ENCODE measurements around the gene CACNA1C. TPM values are rescaled to one million over a fixed set of nuclear protein-coding genes. Genes with fewer than 3 reads are reported as not detected.

CACNA1C gene
- total and polyA plus RNA-seq, 2 donors (not counting 1 experiment from before 2014, with no cell fraction given), result 7.6 to 11.4 TPM

GRCh38 chr12:2528001-2528400, 475.2 kb downstream of the CACNA1C start:
- no peaks in the 10 kb centered on the region for H3K27me3 ChIP-seq (ENCODE audit: control insufficient read depth, insufficient read depth, low read length)
- DNase-seq (ENCODE audit: low read depth in 2 of 2), result no peak

GRCh38 chr12:2529807-2530206, 477.0 kb downstream of the CACNA1C start:
- no peaks in the 10 kb centered on the region for H3K4me1 ChIP-seq (ENCODE audit: control insufficient read depth, extremely low read depth, insufficient read depth, low read length)
- no peaks in the 10 kb centered on the region for H3K79me2 ChIP-seq (ENCODE audit: control insufficient read depth, insufficient read depth, low read length)
- H3K36me3 ChIP-seq (ENCODE audit: control insufficient read depth, insufficient read depth, low read length), result peaks cover 2% of the 10 kb centered on the region
- no peak overlapping the region for H3K9ac ChIP-seq (ENCODE audit: insufficient read depth, low read length)
- no peak overlapping the region for H3K27ac ChIP-seq (ENCODE audit: insufficient read depth, low read length)
- DNase-seq (ENCODE audit: low read depth in 2 of 2), result no peak
- no peaks in the 10 kb centered on the region for H4K20me1 ChIP-seq (ENCODE audit: control insufficient read depth, extremely low read depth, insufficient read depth, low read length)
- TF ChIP-seq EZH2 (IDR thresholded peaks at IDR 0.05; ENCODE audit: low read length, missing control alignments) (no peak), CTCF (conservative IDR thresholded peaks at IDR 0.05 in 1 of 2, IDR thresholded peaks at IDR 0.05 in 1 of 2; ENCODE audit: low read depth in 1 of 2, low read length in 2 of 2) (no peak)
- H3K4me2 ChIP-seq (ENCODE audit: extremely low read depth, insufficient read depth, low read length), result no peak overlapping the region
- H3K9me3 ChIP-seq (ENCODE audit: control insufficient read depth, insufficient read depth, low read depth, low read length), result no peaks in the 10 kb centered on the region
- H3K27me3 ChIP-seq (ENCODE audit: control insufficient read depth, insufficient read depth, low read length), result no peaks in the 10 kb centered on the region
- no peak overlapping the region for H2AFZ ChIP-seq (ENCODE audit: low read length)
- no peak overlapping the region for H3K4me3 ChIP-seq (replicated peaks in 1 of 4; ENCODE audit: control extremely low read depth in 1 of 4, insufficient read depth in 1 of 4, low read depth in 3 of 4, low read length in 4 of 4)

More at GRCh38 chr12:2528001-2528400, 475.2 kb downstream of the CACNA1C start:
- TF ChIP-seq CTCF (conservative IDR thresholded peaks at IDR 0.05 in 1 of 2, IDR thresholded peaks at IDR 0.05 in 1 of 2; ENCODE audit: low read depth in 1 of 2, low read length in 2 of 2) (no peak), EZH2 (IDR thresholded peaks at IDR 0.05; ENCODE audit: low read length, missing control alignments) (no peak)
- H3K36me3 ChIP-seq (ENCODE audit: control insufficient read depth, insufficient read depth, low read length), result peaks cover 2% of the 10 kb centered on the region
- no peak overlapping the region for H3K9ac ChIP-seq (ENCODE audit: insufficient read depth, low read length)
- H4K20me1 ChIP-seq (ENCODE audit: control insufficient read depth, extremely low read depth, insufficient read depth, low read length), result no peaks in the 10 kb centered on the region
- H3K4me2 ChIP-seq (ENCODE audit: extremely low read depth, insufficient read depth, low read length), result no peak overlapping the region
- H3K27ac ChIP-seq (ENCODE audit: insufficient read depth, low read length), result no peak overlapping the region
- no peaks in the 10 kb centered on the region for H3K9me3 ChIP-seq (ENCODE audit: control insufficient read depth, insufficient read depth, low read depth, low read length)
- no peak overlapping the region for H2AFZ ChIP-seq (ENCODE audit: low read length)
- H3K79me2 ChIP-seq (ENCODE audit: control insufficient read depth, insufficient read depth, low read length), result no peaks in the 10 kb centered on the region
- no peaks in the 10 kb centered on the region for H3K4me1 ChIP-seq (ENCODE audit: control insufficient read depth, extremely low read depth, insufficient read depth, low read length)
- H3K4me3 ChIP-seq (replicated peaks in 1 of 4; ENCODE audit: control extremely low read depth in 1 of 4, insufficient read depth in 1 of 4, low read depth in 3 of 4, low read length in 4 of 4), result no peak overlapping the region

GRCh38 chr12:2531371-2531770, 478.6 kb downstream of the CACNA1C start:
- Histone ChIP-seq H3K36me3 (ENCODE audit: control insufficient read depth, insufficient read depth, low read length) (no peaks in the 10 kb centered on the region), H3K9me3 (ENCODE audit: control insufficient read depth, insufficient read depth, low read depth, low read length) (no peaks in the 10 kb centered on the region), H3K4me2 (ENCODE audit: extremely low read depth, insufficient read depth, low read length) (no peak overlapping the region), H4K20me1 (ENCODE audit: control insufficient read depth, extremely low read depth, insufficient read depth, low read length) (no peaks in the 10 kb centered on the region), H3K9ac (ENCODE audit: insufficient read depth, low read length) (no peak overlapping the region), H2AFZ (ENCODE audit: low read length) (no peak overlapping the region), H3K27me3 (ENCODE audit: control insufficient read depth, insufficient read depth, low read length) (no peaks in the 10 kb centered on the region), H3K4me3 (replicated peaks in 1 of 4; ENCODE audit: control extremely low read depth in 1 of 4, insufficient read depth in 1 of 4, low read depth in 3 of 4, low read length in 4 of 4) (no peak overlapping the region), H3K27ac (ENCODE audit: insufficient read depth, low read length) (no peak overlapping the region), H3K4me1 (ENCODE audit: control insufficient read depth, extremely low read depth, insufficient read depth, low read length) (no peaks in the 10 kb centered on the region), H3K79me2 (ENCODE audit: control insufficient read depth, insufficient read depth, low read length) (no peaks in the 10 kb centered on the region)
- TF ChIP-seq EZH2 (IDR thresholded peaks at IDR 0.05; ENCODE audit: low read length, missing control alignments) (no peak), CTCF (conservative IDR thresholded peaks at IDR 0.05 in 1 of 2, IDR thresholded peaks at IDR 0.05 in 1 of 2; ENCODE audit: low read depth in 1 of 2, low read length in 2 of 2) (no peak)
- DNase-seq (ENCODE audit: low read depth in 2 of 2), result no peak
